Gastrocnemius medialis (tissue), 4 donors: Measurements from ENCODE around the gene CHI3L1. TPM values are rescaled to one million over a fixed set of nuclear protein-coding genes. Genes with fewer than 3 reads are reported as not detected.

Source experiments
- ATAC-seq, 2 donors: fragments of 150-250 bp; one replicate each; pipeline ENCODE4 v1.9.1; 2016
- DNase-seq, 2 donors: peaks; one replicate each; pipeline ENCODE4 v3.0.0-alpha.2; 2019
- H3K27ac ChIP-seq, 4 donors: fragments of 200-600 bp; sonication (generic); 1 replicate in 1 of 4; 2 replicates in 3 of 4; pipeline ENCODE4 v1.5.1; 2016 to 2018; ENCODE audit warnings: mild to moderate bottlenecking in 2 of 4, moderate library complexity in 1 of 4
- H3K27me3 ChIP-seq, 3 donors: fragments of 200-600 bp; sonication (generic) in 2 of 3; 1 replicate in 1 of 3; 2 replicates in 2 of 3; pipeline versions ENCODE4 v1.5.1 to v1.6.0; 2016 to 2019; ENCODE audit warnings: mild to moderate bottlenecking in 1 of 3, moderate library complexity in 1 of 3
- H3K36me3 ChIP-seq, 2 donors: fragments of 200-600 bp; sonication (generic) in 1 of 2; one replicate each; pipeline ENCODE4 v1.5.1; 2017 to 2018
- H3K4me1 ChIP-seq, 2 donors: fragments of 200-600 bp; sonication (generic) in 1 of 2; one replicate each; pipeline ENCODE4 v1.5.1; 2016 to 2017; ENCODE audit warnings: mild to moderate bottlenecking in 2 of 2
- H3K4me3 ChIP-seq, 4 donors: fragments of 200-600 bp; sonication (generic) in 3 of 4; 1 replicate in 1 of 4; 2 replicates in 3 of 4; pipeline ENCODE4 v1.5.1; 2016 to 2019; ENCODE audit warnings: mild to moderate bottlenecking in 2 of 4
- H3K9me3 ChIP-seq, 3 donors: fragments of 200-600 bp; sonication (generic) in 2 of 3; 1 replicate in 1 of 3; 2 replicates in 2 of 3; pipeline ENCODE4 v1.5.1; 2016 to 2019
- POLR2A ChIP-seq, 2 donors: fragments of 450-650 bp; IDR thresholded peaks; one replicate each; pipeline ENCODE4 v1.6.1; 2017; ENCODE audit warnings: antibody characterized with exemption in 2 of 2, mild to moderate bottlenecking in 2 of 2, moderate library complexity in 2 of 2
- in situ Hi-C, 4 donors: fragments of 200-750 bp; cut with MboI; loops; one replicate each; pipeline versions ENCODE4 v1.15.0 to v1.8.0; 2017; ENCODE audit warnings: low sequenced_read_pairs in 4 of 4
- intact Hi-C: fragments of 100-400 bp; cut with DNase I; formaldehyde crosslinking; loops from one replicate; pipeline ENCODE4 v1.15.1; 2023; ENCODE audit warnings: low total_unique reads
- total RNA-seq, 4 donors: library from RNA; depleted of rRNA; stranded (reverse); fragments of >200 nt; gene quantifications; one replicate each; pipeline versions ENCODE4 v1.1.0 to v1.2.3, GENCODE V29; 2016
- TF ChIP-seq, protein P1 (sequence below), 5 experiments: fragments of 450-650 bp in 3 of 5; fragments of 200-600 bp in 2 of 5; sonication (generic) in 2 of 5; IDR thresholded peaks in 4 of 5; conservative IDR thresholded peaks in 1 of 5; 1 replicate in 4 of 5; 2 replicates in 1 of 5; pipeline ENCODE4 v1.5.1; 2016 to 2019; ENCODE audit warnings: antibody characterized with exemption in 5 of 5, mild to moderate bottlenecking in 3 of 5, moderate library complexity in 3 of 5

The CHI3L1 gene
- total RNA-seq, 4 donors from 2014 or later, result 4.0 to 19.7 (median 9.9) TPM

DNA sequence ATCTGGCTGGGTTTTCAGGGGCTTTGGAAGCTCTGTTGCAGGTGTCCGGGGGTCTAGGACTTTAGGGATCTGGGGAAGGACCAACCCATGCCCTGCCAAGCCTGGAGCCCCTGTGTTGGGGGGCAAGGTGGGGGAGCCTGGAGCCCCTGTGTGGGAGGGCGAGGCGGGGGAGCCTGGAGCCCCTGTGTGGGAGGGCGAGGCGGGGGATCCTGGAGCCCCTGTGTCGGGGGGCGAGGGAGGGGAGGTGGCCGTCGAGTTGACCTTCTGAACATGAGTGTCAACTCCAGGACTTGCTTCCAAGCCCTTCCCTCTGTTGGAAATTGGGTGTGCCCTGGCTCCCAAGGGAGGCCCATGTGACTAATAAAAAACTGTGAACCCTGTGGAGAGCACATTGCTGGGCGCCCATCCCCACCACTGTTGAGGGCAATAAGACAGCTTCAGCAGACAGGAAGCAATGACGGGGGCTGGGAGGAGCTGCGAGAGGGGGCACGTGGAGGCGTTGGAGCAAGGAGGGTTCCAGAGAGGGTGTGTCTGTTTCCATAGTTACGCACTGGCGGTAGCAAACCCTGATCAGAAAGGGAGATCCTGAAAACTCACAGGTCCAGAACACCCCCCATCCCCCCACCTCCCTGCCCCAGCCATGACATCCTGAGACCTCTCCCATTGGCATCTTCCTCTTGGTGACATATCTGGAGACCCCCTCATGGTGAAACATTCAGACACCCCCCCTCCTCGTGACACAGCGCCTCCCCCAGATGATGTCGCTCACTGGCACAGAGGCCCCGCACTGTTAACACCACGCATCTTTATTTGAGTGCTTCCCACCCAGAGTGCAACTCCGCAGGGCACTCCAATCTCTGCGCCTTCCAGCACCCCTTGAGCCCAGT lies 19.2 kb downstream of the CHI3L1 start:
- H3K27me3 ChIP-seq, result peaks cover 0 to 4% (median 0%) of the 10 kb centered on the region in 3 donors
- H3K9me3 ChIP-seq, result no peaks in the 10 kb centered on the region
- peaks cover under 1 to 1% of the 10 kb centered on the region in 2 donors for H3K4me1 ChIP-seq
- no peak overlapping the region for H3K4me3 ChIP-seq
- intact Hi-C loops, result no loop called here
- no peak overlapping the region for H3K27ac ChIP-seq
- TF ChIP-seq, protein P1, sequence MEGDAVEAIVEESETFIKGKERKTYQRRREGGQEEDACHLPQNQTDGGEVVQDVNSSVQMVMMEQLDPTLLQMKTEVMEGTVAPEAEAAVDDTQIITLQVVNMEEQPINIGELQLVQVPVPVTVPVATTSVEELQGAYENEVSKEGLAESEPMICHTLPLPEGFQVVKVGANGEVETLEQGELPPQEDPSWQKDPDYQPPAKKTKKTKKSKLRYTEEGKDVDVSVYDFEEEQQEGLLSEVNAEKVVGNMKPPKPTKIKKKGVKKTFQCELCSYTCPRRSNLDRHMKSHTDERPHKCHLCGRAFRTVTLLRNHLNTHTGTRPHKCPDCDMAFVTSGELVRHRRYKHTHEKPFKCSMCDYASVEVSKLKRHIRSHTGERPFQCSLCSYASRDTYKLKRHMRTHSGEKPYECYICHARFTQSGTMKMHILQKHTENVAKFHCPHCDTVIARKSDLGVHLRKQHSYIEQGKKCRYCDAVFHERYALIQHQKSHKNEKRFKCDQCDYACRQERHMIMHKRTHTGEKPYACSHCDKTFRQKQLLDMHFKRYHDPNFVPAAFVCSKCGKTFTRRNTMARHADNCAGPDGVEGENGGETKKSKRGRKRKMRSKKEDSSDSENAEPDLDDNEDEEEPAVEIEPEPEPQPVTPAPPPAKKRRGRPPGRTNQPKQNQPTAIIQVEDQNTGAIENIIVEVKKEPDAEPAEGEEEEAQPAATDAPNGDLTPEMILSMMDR (IDR thresholded peaks at IDR 0.05 in 4 of 5, conservative IDR thresholded peaks at IDR 0.05 in 1 of 5), result no peak
- no peak for TF ChIP-seq POLR2A (IDR thresholded peaks at IDR 0.05)
- no peaks in the 10 kb centered on the region for H3K36me3 ChIP-seq
- in situ Hi-C loops, result loop anchor here in 1 of 4 donors (10.0 kb wide), 1 partner anchor 48 kb away; no protein-coding TSS in a partner anchor
- DNase-seq, result no peak
- ATAC-seq, result no peak

DNA sequence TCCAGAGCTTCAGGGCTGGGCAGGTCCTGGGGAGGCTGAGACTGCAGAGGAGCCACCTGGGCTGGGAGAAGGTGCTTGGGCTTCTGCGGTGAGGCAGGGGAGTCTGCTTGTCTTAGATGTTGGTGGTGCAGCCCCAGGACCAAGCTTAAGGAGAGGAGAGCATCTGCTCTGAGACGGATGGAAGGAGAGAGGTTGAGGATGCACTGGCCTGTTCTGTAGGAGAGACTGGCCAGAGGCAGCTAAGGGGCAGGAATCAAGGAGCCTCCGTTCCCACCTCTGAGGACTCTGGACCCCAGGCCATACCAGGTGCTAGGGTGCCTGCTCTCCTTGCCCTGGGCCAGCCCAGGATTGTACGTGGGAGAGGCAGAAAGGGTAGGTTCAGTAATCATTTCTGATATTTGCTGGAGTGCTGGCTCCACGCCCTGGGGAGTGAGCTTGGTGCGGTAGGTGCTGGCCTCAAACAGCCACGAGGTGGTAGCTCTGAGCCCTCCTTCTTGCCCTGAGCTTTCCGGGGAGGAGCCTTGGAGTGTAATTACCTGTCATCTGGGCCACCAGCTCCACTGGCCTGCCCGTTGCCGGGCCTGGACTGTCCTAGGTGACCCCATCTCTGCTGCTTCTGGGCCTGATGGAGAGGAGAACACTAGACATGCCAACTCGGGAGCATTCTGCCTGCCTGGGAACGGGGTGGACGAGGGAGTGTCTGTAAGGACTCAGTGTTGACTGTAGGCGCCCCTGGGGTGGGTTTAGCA lies 20.1 kb downstream of the CHI3L1 start:
- no peaks in the 10 kb centered on the region for H3K36me3 ChIP-seq
- no peak overlapping the region for H3K4me3 ChIP-seq
- intact Hi-C loops (no loop called here), in situ Hi-C loops (loop anchor here in 1 of 4 donors (10.0 kb wide), 1 partner anchor 48 kb away; no protein-coding TSS in a partner anchor)
- peaks cover 0 to 4% (median 0%) of the 10 kb centered on the region in 3 donors for H3K27me3 ChIP-seq
- H3K27ac ChIP-seq, result no peak overlapping the region
- H3K4me1 ChIP-seq, result no peaks in the 10 kb centered on the region
- TF ChIP-seq, protein P1 (IDR thresholded peaks at IDR 0.05 in 4 of 5, conservative IDR thresholded peaks at IDR 0.05 in 1 of 5), result peak in 3 of 5 experiments; percentile 13 to 29 (median 21)
- TF ChIP-seq POLR2A (IDR thresholded peaks at IDR 0.05), result no peak
- ATAC-seq (peak in 1 of 2 donors; percentile 24), DNase-seq (no peak)
- H3K9me3 ChIP-seq, result no peaks in the 10 kb centered on the region

DNA sequence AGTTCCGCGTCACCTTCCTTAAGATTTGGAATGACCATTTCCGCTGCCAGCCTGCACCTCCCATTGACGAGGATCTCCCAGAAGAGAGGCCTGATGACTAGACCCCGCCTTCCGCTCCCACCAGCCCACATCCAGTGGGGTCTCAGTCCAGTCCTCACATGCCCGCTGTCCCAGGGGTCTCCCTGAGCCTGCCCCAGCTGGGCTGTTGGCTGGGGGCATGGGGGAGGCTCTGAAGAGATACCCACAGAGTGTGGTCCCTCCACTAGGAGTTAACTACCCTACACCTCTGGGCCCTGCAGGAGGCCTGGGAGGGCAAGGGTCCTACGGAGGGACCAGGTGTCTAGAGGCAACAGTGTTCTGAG lies 20.7 kb downstream of the CHI3L1 start:
- ATAC-seq, result no peak
- H3K4me1 ChIP-seq, result no peaks in the 10 kb centered on the region
- TF ChIP-seq POLR2A (IDR thresholded peaks at IDR 0.05), result no peak
- TF ChIP-seq, protein P1 (IDR thresholded peaks at IDR 0.05 in 4 of 5, conservative IDR thresholded peaks at IDR 0.05 in 1 of 5), result no peak
- H3K36me3 ChIP-seq, result no peaks in the 10 kb centered on the region
- no peak overlapping the region for H3K27ac ChIP-seq
- H3K9me3 ChIP-seq, result no peaks in the 10 kb centered on the region
- no peak for DNase-seq
- H3K4me3 ChIP-seq, result no peak overlapping the region
- in situ Hi-C loops (loop anchor here in 1 of 4 donors (10.0 kb wide), 1 partner anchor 49 kb away; no protein-coding TSS in a partner anchor), intact Hi-C loops (no loop called here)
- peaks cover 0 to 4% (median 0%) of the 10 kb centered on the region in 3 donors for H3K27me3 ChIP-seq

DNA sequence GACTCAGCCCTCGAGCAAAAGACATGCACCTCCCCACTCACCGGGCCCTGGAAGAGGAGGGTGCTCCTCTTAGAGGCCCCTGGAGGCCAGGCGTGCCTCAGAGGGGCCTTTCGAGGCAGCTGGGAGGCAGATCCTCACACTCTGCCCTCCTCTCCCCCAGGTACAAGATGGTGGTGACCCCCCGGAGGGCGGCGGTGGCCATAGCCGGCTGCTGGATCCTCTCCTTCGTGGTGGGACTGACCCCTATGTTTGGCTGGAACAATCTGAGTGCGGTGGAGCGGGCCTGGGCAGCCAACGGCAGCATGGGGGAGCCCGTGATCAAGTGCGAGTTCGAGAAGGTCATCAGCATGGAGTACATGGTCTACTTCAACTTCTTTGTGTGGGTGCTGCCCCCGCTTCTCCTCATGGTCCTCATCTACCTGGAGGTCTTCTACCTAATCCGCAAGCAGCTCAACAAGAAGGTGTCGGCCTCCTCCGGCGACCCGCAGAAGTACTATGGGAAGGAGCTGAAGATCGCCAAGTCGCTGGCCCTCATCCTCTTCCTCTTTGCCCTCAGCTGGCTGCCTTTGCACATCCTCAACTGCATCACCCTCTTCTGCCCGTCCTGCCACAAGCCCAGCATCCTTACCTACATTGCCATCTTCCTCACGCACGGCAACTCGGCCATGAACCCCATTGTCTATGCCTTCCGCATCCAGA lies 21.3 kb downstream of the CHI3L1 start:
- Histone ChIP-seq H3K9me3 (no peaks in the 10 kb centered on the region), H3K27ac (no peak overlapping the region), H3K4me1 (no peaks in the 10 kb centered on the region), H3K36me3 (no peaks in the 10 kb centered on the region), H3K27me3 (peaks cover 0 to 4% (median 0%) of the 10 kb centered on the region in 3 donors), H3K4me3 (no peak overlapping the region)
- in situ Hi-C loops, result loop anchor here in 1 of 4 donors (10.0 kb wide), 1 partner anchor 50 kb away; no protein-coding TSS in a partner anchor
- DNase-seq, result no peak
- no peak for ATAC-seq
- TF ChIP-seq, protein P1 (IDR thresholded peaks at IDR 0.05 in 4 of 5, conservative IDR thresholded peaks at IDR 0.05 in 1 of 5), result no peak
- intact Hi-C loops, result no loop called here
